ENCODE results near the gene ANXA2R.

GRCh38 chr5:43007911-43008362, 32.2 kb downstream of the ANXA2R start:
- TF ChIP-seq ZSCAN29 (CRISPR knock-in tag; conservative IDR thresholded peaks at IDR 0.05): no peak
- no peak for TF ChIP-seq CTCF (CRISPR knock-in tag; IDR thresholded peaks at IDR 0.05)
- no peak for TF ChIP-seq ETV5 (CRISPR knock-in tag; IDR thresholded peaks at IDR 0.05; ENCODE audit: borderline replicate concordance)
- TF ChIP-seq POLR2A (IDR thresholded peaks at IDR 0.05; ENCODE audit: insufficient read depth in 1 of 2, low read depth in 2 of 2, low read length in 2 of 2): 0 out of 4 replicates have a peak, but pooled peaks of 1 of the 2 experiments have one; percentile 27
- TF ChIP-seq, protein P1, sequence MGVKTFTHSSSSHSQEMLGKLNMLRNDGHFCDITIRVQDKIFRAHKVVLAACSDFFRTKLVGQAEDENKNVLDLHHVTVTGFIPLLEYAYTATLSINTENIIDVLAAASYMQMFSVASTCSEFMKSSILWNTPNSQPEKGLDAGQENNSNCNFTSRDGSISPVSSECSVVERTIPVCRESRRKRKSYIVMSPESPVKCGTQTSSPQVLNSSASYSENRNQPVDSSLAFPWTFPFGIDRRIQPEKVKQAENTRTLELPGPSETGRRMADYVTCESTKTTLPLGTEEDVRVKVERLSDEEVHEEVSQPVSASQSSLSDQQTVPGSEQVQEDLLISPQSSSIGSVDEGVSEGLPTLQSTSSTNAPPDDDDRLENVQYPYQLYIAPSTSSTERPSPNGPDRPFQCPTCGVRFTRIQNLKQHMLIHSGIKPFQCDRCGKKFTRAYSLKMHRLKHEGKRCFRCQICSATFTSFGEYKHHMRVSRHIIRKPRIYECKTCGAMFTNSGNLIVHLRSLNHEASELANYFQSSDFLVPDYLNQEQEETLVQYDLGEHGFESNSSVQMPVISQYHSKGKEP (CRISPR knock-in tag; IDR thresholded peaks at IDR 0.05): no peak
- TF ChIP-seq ZBTB7A (CRISPR knock-in tag; IDR thresholded peaks at IDR 0.05): no peak
- TF ChIP-seq TAF1 (CRISPR knock-in tag; IDR thresholded peaks at IDR 0.05): peak; percentile 18; the same call in 1 of the 2 replicates
- TF ChIP-seq ZFAT (CRISPR knock-in tag; conservative IDR thresholded peaks at IDR 0.05): no peak
- no peak for TF ChIP-seq THYN1 (CRISPR knock-in tag; IDR thresholded peaks at IDR 0.05; ENCODE audit: borderline replicate concordance, low read depth)
- no peak for TF ChIP-seq RAD21 (CRISPR knock-in tag; IDR thresholded peaks at IDR 0.05)
- no peak for TF ChIP-seq ZNF260 (CRISPR knock-in tag; IDR thresholded peaks at IDR 0.05; ENCODE audit: borderline replicate concordance, low read depth)
- TF ChIP-seq E2F1 (CRISPR knock-in tag; IDR thresholded peaks at IDR 0.05): no peak
- TF ChIP-seq CHD2 (IDR thresholded peaks at IDR 0.05; ENCODE audit: low read depth, low read length): no peak
